ENCODE results near the gene FAM9B. TPM values are rescaled to one million over a fixed set of nuclear protein-coding genes. Genes with fewer than 3 reads are reported as not detected.

Gene FAM9B
- total RNA-seq = not detected

DNA sequence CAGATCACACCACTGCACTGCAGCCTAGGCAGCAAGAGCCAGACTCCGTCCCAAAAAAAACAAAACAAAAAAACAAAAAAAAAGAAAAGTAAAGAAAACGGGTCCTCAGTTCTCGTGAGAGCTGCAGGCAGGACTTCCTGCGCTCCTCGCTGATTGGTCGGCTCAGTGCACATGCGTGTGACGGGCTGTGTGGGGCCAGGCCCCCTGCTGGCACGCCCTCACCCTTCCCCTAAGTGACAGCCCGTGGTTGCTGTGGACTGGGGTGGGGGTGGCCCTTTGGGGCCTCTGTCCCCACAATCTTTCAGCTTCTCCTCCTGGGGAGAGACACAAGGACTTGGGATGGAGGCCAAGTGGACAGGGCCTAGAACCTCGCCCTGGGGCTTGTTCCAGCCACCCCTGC lies at the start of gene FAM9B:
Gene FAM9B (minus strand): TSS at position 139 of the 400 bp plus-strand sequence. CDS start 1,141 bp downstream, outside the sequence.
- H3K4me3 ChIP-seq = no peak within 1 kb of the TSS
- no peaks in the 10 kb centered on the region for H3K9me3 ChIP-seq
- H3K36me3 ChIP-seq = no peaks in the 10 kb centered on the region
- DNase-seq (ENCODE audit: low spot score in 2 of 2) = no peak
- no peak within 1 kb of the TSS for H3K27ac ChIP-seq
- no peaks in the 10 kb centered on the region for H3K4me1 ChIP-seq
- WGBS = 85% methylated on average over 11 of the region's 11 CpGs
- H3K27me3 ChIP-seq = no peaks in the 10 kb centered on the region
- TF ChIP-seq POLR2AphosphoS5 (IDR thresholded peaks at IDR 0.05) = no peak
- TF ChIP-seq EP300 (IDR thresholded peaks at IDR 0.05) = no peak
- TF ChIP-seq POLR2A (IDR thresholded peaks at IDR 0.05) = no peak
- no peak for TF ChIP-seq CTCF (IDR thresholded peaks at IDR 0.05)

DNA sequence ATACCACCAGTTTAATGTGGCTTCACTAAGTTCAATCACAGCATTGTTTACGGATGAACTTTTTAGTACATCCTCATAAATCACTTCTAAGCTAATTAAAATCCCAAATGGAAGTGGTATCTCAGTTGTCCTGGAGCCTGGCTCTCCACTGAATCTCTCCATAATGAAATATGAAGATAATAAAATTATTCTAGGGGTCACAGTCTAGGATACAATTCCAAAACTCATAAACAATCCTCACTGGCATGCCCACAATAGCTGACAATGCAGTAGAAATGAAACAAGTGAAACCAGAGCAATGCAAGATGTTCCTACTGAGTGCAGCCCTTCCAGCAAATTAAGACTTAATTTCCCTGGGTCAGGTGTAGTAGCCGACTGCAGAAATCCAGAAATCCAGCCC lies 47.3 kb upstream of the FAM9B start:
- no peak for DNase-seq (ENCODE audit: low spot score in 2 of 2)
- 86% methylated on average over 2 of the region's 2 CpGs for WGBS
- H3K9me3 ChIP-seq = no peaks in the 10 kb centered on the region
- no peaks in the 10 kb centered on the region for H3K27me3 ChIP-seq
- no peak for TF ChIP-seq CTCF (IDR thresholded peaks at IDR 0.05)
- no peak for TF ChIP-seq POLR2AphosphoS5 (IDR thresholded peaks at IDR 0.05)
- no peak for TF ChIP-seq POLR2A (IDR thresholded peaks at IDR 0.05)
- no peak for TF ChIP-seq EP300 (IDR thresholded peaks at IDR 0.05)
- no peak overlapping the region for H3K4me3 ChIP-seq
- no peaks in the 10 kb centered on the region for H3K36me3 ChIP-seq
- H3K4me1 ChIP-seq = no peaks in the 10 kb centered on the region
- H3K27ac ChIP-seq = no peak overlapping the region

DNA sequence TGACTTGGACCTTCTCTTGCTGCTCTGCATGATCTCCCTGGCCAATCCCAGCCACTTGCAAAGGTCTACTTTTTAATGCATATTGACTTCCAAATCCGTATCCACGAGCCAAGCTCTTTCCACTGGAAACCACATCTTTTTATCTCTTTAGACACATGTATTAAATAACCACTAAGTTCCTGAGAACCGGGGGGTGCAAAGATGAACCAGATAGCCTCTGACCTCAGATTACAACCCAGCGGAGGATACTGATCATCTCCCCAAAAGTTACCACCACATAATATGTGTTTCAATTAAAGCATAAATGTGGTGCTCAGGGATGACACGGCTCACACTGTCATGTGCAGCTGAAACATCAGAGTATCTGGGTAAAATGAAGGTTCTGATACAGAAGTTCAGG lies 40.4 kb upstream of the FAM9B start:
- 67% methylated on average over 5 of the region's 5 CpGs for WGBS
- no peak for TF ChIP-seq POLR2AphosphoS5 (IDR thresholded peaks at IDR 0.05)
- TF ChIP-seq CTCF (IDR thresholded peaks at IDR 0.05) = no peak
- no peaks in the 10 kb centered on the region for H3K27me3 ChIP-seq
- no peak overlapping the region for H3K27ac ChIP-seq
- H3K36me3 ChIP-seq = no peaks in the 10 kb centered on the region
- H3K9me3 ChIP-seq = no peaks in the 10 kb centered on the region
- no peak for DNase-seq (ENCODE audit: low spot score in 2 of 2)
- H3K4me1 ChIP-seq = no peaks in the 10 kb centered on the region
- H3K4me3 ChIP-seq = no peak overlapping the region

GRCh38 chrX:9072281-9072680 lies 38.4 kb upstream of the FAM9B start:
- no peak for DNase-seq (ENCODE audit: low spot score in 2 of 2)
- Histone ChIP-seq H3K4me3 (no peak overlapping the region), H3K4me1 (no peaks in the 10 kb centered on the region), H3K36me3 (no peaks in the 10 kb centered on the region), H3K27me3 (no peaks in the 10 kb centered on the region), H3K27ac (no peak overlapping the region), H3K9me3 (no peaks in the 10 kb centered on the region)
- TF ChIP-seq EP300 (IDR thresholded peaks at IDR 0.05) (no peak), POLR2AphosphoS5 (IDR thresholded peaks at IDR 0.05) (no peak), POLR2A (IDR thresholded peaks at IDR 0.05) (no peak), CTCF (IDR thresholded peaks at IDR 0.05) (no peak)
- WGBS = 48% methylated on average over 5 of the region's 5 CpGs

DNA sequence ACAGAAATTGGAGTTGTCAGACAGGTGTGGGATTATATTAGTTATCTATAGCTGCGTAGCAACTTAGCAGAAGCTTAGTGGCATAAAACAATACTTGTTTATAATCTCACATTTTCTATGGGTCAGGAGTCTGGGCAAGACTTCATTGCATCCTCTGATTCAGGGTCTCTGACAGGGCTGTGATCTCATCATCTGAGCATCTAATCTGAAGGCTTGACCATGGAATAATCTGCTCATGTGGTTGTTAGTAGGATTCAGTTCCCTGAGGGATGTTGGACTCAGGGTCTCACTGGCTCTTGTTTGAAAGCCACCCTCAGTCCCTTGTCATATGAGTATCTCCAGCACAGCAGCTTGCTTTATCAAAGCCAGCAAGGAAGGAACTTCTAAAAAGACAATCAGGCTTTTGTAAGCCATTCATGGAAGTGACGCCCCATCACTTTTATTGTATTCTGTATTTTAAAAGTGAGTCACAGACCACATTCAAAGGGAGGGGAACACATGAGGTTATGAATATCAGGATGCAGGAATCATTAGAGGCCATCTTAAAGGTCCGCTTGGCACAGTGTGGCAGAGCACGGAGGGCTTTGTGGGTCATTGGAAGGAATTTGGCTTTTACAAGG lies 37.2 kb upstream of the FAM9B start:
- TF ChIP-seq EP300 (IDR thresholded peaks at IDR 0.05) (no peak), CTCF (IDR thresholded peaks at IDR 0.05) (no peak), POLR2AphosphoS5 (IDR thresholded peaks at IDR 0.05) (no peak), POLR2A (IDR thresholded peaks at IDR 0.05) (no peak)
- no peak for DNase-seq (ENCODE audit: low spot score in 2 of 2)
- Histone ChIP-seq H3K4me3 (no peak overlapping the region), H3K27me3 (no peaks in the 10 kb centered on the region), H3K4me1 (no peaks in the 10 kb centered on the region), H3K36me3 (no peaks in the 10 kb centered on the region), H3K9me3 (no peaks in the 10 kb centered on the region), H3K27ac (no peak overlapping the region)
- WGBS = 80% methylated on average over 4 of the region's 4 CpGs

Measured in suprapubic skin (tissue), 4 donors.